Measurements from ENCODE around the gene SCN1B. TPM values are rescaled to one million over a fixed set of nuclear protein-coding genes. Genes with fewer than 3 reads are reported as not detected.

SCN1B gene
- total RNA-seq, 1 donor from 2014 or later: 8.6 TPM

GRCh38 chr19:35079826-35080225 is 49.6 kb downstream of the SCN1B start:
- no peak for DNase-seq (ENCODE audit: extremely low spot score in 2 of 2)
- no peaks in the 10 kb centered on the region for H3K36me3 ChIP-seq
- intact Hi-C loops (cut with DNase I): loop anchor here (5.0 kb wide), 1 partner anchor 62 kb away; the partner anchor contains the start of gene FXYD7
- no peaks in the 10 kb centered on the region for H3K4me1 ChIP-seq
- no peak overlapping the region for H3K4me3 ChIP-seq
- H3K9me3 ChIP-seq: no peaks in the 10 kb centered on the region
- no peak for TF ChIP-seq POLR2A (IDR thresholded peaks at IDR 0.05)
- H3K27me3 ChIP-seq: no peaks in the 10 kb centered on the region
- no peak overlapping the region for H3K27ac ChIP-seq

- Histone ChIP-seq H3K36me3 (no peaks in the 10 kb centered on the region), H3K27ac (no peak overlapping the region), H3K9me3 (no peaks in the 10 kb centered on the region), H3K27me3 (no peaks in the 10 kb centered on the region), H3K4me3 (no peak overlapping the region), H3K4me1 (no peaks in the 10 kb centered on the region)
- intact Hi-C loops (cut with DNase I): no loop called here
- TF ChIP-seq POLR2A (IDR thresholded peaks at IDR 0.05) (no peak), POLR2AphosphoS5 (IDR thresholded peaks at IDR 0.05; ENCODE audit: insufficient read depth in 1 of 2, low read depth in 1 of 2) (no peak), CTCF (IDR thresholded peaks at IDR 0.05) (no peak)
- DNase-seq (ENCODE audit: extremely low spot score in 2 of 2): no peak
Measured at GRCh38 chr19:35080613-35081170, 50.4 kb downstream of the SCN1B start.

- H3K4me3 ChIP-seq: no peak overlapping the region
- no peaks in the 10 kb centered on the region for H3K27me3 ChIP-seq
- H3K9me3 ChIP-seq: no peaks in the 10 kb centered on the region
- intact Hi-C loops (cut with DNase I): no loop called here
- no peaks in the 10 kb centered on the region for H3K36me3 ChIP-seq
- H3K27ac ChIP-seq: no peak overlapping the region
- TF ChIP-seq CTCF (IDR thresholded peaks at IDR 0.05) (no peak), POLR2A (IDR thresholded peaks at IDR 0.05) (no peak), POLR2AphosphoS5 (IDR thresholded peaks at IDR 0.05; ENCODE audit: insufficient read depth in 1 of 2, low read depth in 1 of 2) (no peak)
- DNase-seq (ENCODE audit: extremely low spot score in 2 of 2): no peak
- H3K4me1 ChIP-seq: no peaks in the 10 kb centered on the region
Measured at GRCh38 chr19:35081201-35081600, 50.9 kb downstream of the SCN1B start.

GRCh38 chr19:35083691-35084508 is 53.6 kb downstream of the SCN1B start:
- Histone ChIP-seq H3K36me3 (no peaks in the 10 kb centered on the region), H3K4me1 (no peaks in the 10 kb centered on the region), H3K27me3 (no peaks in the 10 kb centered on the region), H3K9me3 (no peaks in the 10 kb centered on the region), H3K27ac (no peak overlapping the region), H3K4me3 (no peak overlapping the region)
- intact Hi-C loops (cut with DNase I): no loop called here
- no peak for TF ChIP-seq POLR2A (IDR thresholded peaks at IDR 0.05)
- no peak for TF ChIP-seq POLR2AphosphoS5 (IDR thresholded peaks at IDR 0.05; ENCODE audit: insufficient read depth in 1 of 2, low read depth in 1 of 2)
- TF ChIP-seq CTCF (IDR thresholded peaks at IDR 0.05): no peak
- no peak for DNase-seq (ENCODE audit: extremely low spot score in 2 of 2)

- Histone ChIP-seq H3K27me3 (no peaks in the 10 kb centered on the region), H3K36me3 (no peaks in the 10 kb centered on the region), H3K27ac (no peak overlapping the region), H3K4me3 (no peak overlapping the region), H3K4me1 (no peaks in the 10 kb centered on the region), H3K9me3 (no peaks in the 10 kb centered on the region)
- intact Hi-C loops (cut with DNase I): no loop called here
- no peak for TF ChIP-seq POLR2A (IDR thresholded peaks at IDR 0.05)
- TF ChIP-seq POLR2AphosphoS5 (IDR thresholded peaks at IDR 0.05; ENCODE audit: insufficient read depth in 1 of 2, low read depth in 1 of 2): no peak
- no peak for TF ChIP-seq CTCF (IDR thresholded peaks at IDR 0.05)
- no peak for DNase-seq (ENCODE audit: extremely low spot score in 2 of 2)
Measured at GRCh38 chr19:35084509-35084762, 54.2 kb downstream of the SCN1B start.
